Fibroblast of lung (primary cell): ENCODE results near the gene HCRT. TPM values are rescaled to one million over a fixed set of nuclear protein-coding genes. Genes with fewer than 3 reads are reported as not detected.
A peak's percentile ranks its signal among the peaks of the same experiment; 100 is the strongest.
"Not testable (repeated sequence)": the region's sequence is repeated elsewhere in the genome, so short reads cannot be mapped to it uniquely, and the experiment has no call there.

ENCODE experiments used
- DNase-seq, 2 donors: peaks; one replicate each; pipeline versions ENCODE4 v3.0.0 to v3.0.0-alpha.2; 2010; ENCODE audit warnings: low read depth in 2 of 2
- H2AFZ ChIP-seq: 2 replicates; pipeline ENCODE4 v1.5.1; 2012; ENCODE audit warnings: low read length, control low read depth, inconsistent platforms
- H3K27ac ChIP-seq: 2 replicates; pipeline ENCODE4 v1.5.1; 2011; ENCODE audit warnings: low read length, control low read depth; ENCODE audit not compliant: insufficient read depth
- H3K27me3 ChIP-seq: 2 replicates; pipeline ENCODE4 v1.5.1; 2011; ENCODE audit warnings: mild to moderate bottlenecking, low read length; ENCODE audit not compliant: control insufficient read depth, insufficient read depth
- H3K36me3 ChIP-seq: 2 replicates; pipeline ENCODE4 v1.5.1; 2011; ENCODE audit warnings: low read length; ENCODE audit not compliant: control insufficient read depth, insufficient read depth
- H3K4me1 ChIP-seq: 2 replicates; pipeline ENCODE4 v1.5.1; 2011; ENCODE audit warnings: low read length; ENCODE audit not compliant: control insufficient read depth, insufficient read depth; ENCODE audit errors: extremely low read depth
- H3K4me2 ChIP-seq: 2 replicates; pipeline ENCODE4 v1.5.1; 2011; ENCODE audit warnings: low read length, control low read depth; ENCODE audit not compliant: insufficient read depth; ENCODE audit errors: extremely low read depth
- H3K4me3 ChIP-seq, 4 experiments: fragments of 200-600 bp in 1 of 4; sonication (generic) in 1 of 4; replicated peaks in 1 of 4; 2 replicates each; pipeline ENCODE4 v1.5.1; 2011 to 2016; ENCODE audit warnings: low read length in 4 of 4, low read depth in 3 of 4, mild to moderate bottlenecking in 3 of 4, control low read depth in 2 of 4, inconsistent platforms in 1 of 4, mixed read lengths in 1 of 4; ENCODE audit not compliant: insufficient read depth in 1 of 4; ENCODE audit errors: control extremely low read depth in 1 of 4
- H3K79me2 ChIP-seq: 2 replicates; pipeline ENCODE4 v1.5.1; 2012; ENCODE audit warnings: mild to moderate bottlenecking, low read length, inconsistent platforms; ENCODE audit not compliant: control insufficient read depth, insufficient read depth
- H3K9ac ChIP-seq: 2 replicates; pipeline ENCODE4 v1.5.1; 2011; ENCODE audit warnings: mild to moderate bottlenecking, low read length, control low read depth; ENCODE audit not compliant: insufficient read depth
- H3K9me3 ChIP-seq: 2 replicates; pipeline ENCODE4 v1.5.1; 2012; ENCODE audit warnings: low read depth, low read length; ENCODE audit not compliant: control insufficient read depth, insufficient read depth
- H4K20me1 ChIP-seq: 2 replicates; pipeline ENCODE4 v1.5.1; 2011; ENCODE audit warnings: low read length; ENCODE audit not compliant: control insufficient read depth, insufficient read depth; ENCODE audit errors: extremely low read depth
- CTCF ChIP-seq, 2 donors: IDR thresholded peaks in 1 of 2; conservative IDR thresholded peaks in 1 of 2; 1 replicate in 1 of 2; 2 replicates in 1 of 2; pipeline ENCODE4 v1.5.1; 2011 to 2012; ENCODE audit warnings: low read length in 2 of 2, control low read depth in 1 of 2, inconsistent platforms in 1 of 2, low read depth in 1 of 2, mild to moderate bottlenecking in 1 of 2
- EZH2 ChIP-seq: IDR thresholded peaks from 2 replicates; pipeline ENCODE4 v1.5.1; 2012; ENCODE audit warnings: low read length, control low read depth, mild to moderate bottlenecking; ENCODE audit errors: missing control alignments
- polyA plus RNA-seq, 2 donors: library from polyadenylated mRNA; depleted of rRNA in 1 of 2; stranded (reverse) in 1 of 2; unstranded in 1 of 2; fragments of >200 nt; gene quantifications; 2 replicates each; pipeline ENCODE4 v1.2.1, GENCODE V29; 2011 to 2012; ENCODE audit warnings: missing spikeins in 1 of 2
- total RNA-seq: library from RNA; depleted of rRNA; stranded (reverse); fragments of >200 nt; gene quantifications from 2 replicates; pipeline ENCODE4 v1.2.1, GENCODE V29; 2014

Gene HCRT
- total and polyA plus RNA-seq, 2 donors (not counting 1 experiment from before 2014, with no cell fraction given), result not detected

- Histone ChIP-seq H3K27me3 (no peaks in the 10 kb centered on the region), H3K4me3 (no peak overlapping the region), H3K36me3 (peaks cover 8% of the 10 kb centered on the region), H3K9me3 (no peaks in the 10 kb centered on the region), H4K20me1 (no peaks in the 10 kb centered on the region), H3K4me2 (no peak overlapping the region), H3K4me1 (peaks cover 2% of the 10 kb centered on the region), H2AFZ (no peak overlapping the region), H3K9ac (no peak overlapping the region), H3K27ac (no peak overlapping the region), H3K79me2 (no peaks in the 10 kb centered on the region)
- TF ChIP-seq CTCF (conservative IDR thresholded peaks at IDR 0.05 in 1 of 2, IDR thresholded peaks at IDR 0.05 in 1 of 2; ENCODE audit: low read depth in 1 of 2, low read length in 2 of 2), result no peak
- TF ChIP-seq EZH2, result no peak
- DNase-seq, result no peak
Measured at GRCh38 chr17:42225646-42226045, 40.4 kb upstream of the HCRT start.

GRCh38 chr17:42224651-42225050 is 39.4 kb upstream of the HCRT start:
- Histone ChIP-seq H2AFZ (no peak overlapping the region), H3K9me3 (no peaks in the 10 kb centered on the region), H3K4me2 (no peak overlapping the region), H3K27ac (no peak overlapping the region), H3K36me3 (peaks cover 8% of the 10 kb centered on the region), H3K4me3 (no peak overlapping the region), H3K27me3 (no peaks in the 10 kb centered on the region), H4K20me1 (no peaks in the 10 kb centered on the region), H3K79me2 (no peaks in the 10 kb centered on the region), H3K9ac (no peak overlapping the region), H3K4me1 (peaks cover 2% of the 10 kb centered on the region)
- TF ChIP-seq CTCF (conservative IDR thresholded peaks at IDR 0.05 in 1 of 2, IDR thresholded peaks at IDR 0.05 in 1 of 2; ENCODE audit: low read depth in 1 of 2, low read length in 2 of 2) (no peak), EZH2 (no peak)
- DNase-seq, result no peak

- TF ChIP-seq EZH2 (no peak), CTCF (conservative IDR thresholded peaks at IDR 0.05 in 1 of 2, IDR thresholded peaks at IDR 0.05 in 1 of 2; ENCODE audit: low read depth in 1 of 2, low read length in 2 of 2) (peak; percentile 61 to 77)
- Histone ChIP-seq H3K4me3 (no peak overlapping the region), H3K9me3 (no peaks in the 10 kb centered on the region), H2AFZ (no peak overlapping the region), H3K36me3 (peaks cover 11% of the 10 kb centered on the region), H3K4me1 (no peaks in the 10 kb centered on the region), H3K27ac (no peak overlapping the region), H3K9ac (no peak overlapping the region), H3K79me2 (no peaks in the 10 kb centered on the region), H4K20me1 (no peaks in the 10 kb centered on the region), H3K4me2 (no peak overlapping the region), H3K27me3 (no peaks in the 10 kb centered on the region)
- DNase-seq, result peak; percentile 32 to 72
Measured at GRCh38 chr17:42221886-42222745, 36.9 kb upstream of the HCRT start.

- H3K27ac ChIP-seq, H3K27me3 ChIP-seq, H3K9ac ChIP-seq, H3K9me3 ChIP-seq, DNase-seq, H3K4me1 ChIP-seq, H4K20me1 ChIP-seq, H2AFZ ChIP-seq, H3K4me3 ChIP-seq, H3K79me2 ChIP-seq, H3K4me2 ChIP-seq: not testable (repeated sequence)
- peaks cover 11% of the 10 kb centered on the region for H3K36me3 ChIP-seq
Measured at GRCh38 chr17:42219280-42219679, 34.0 kb upstream of the HCRT start.
